HG03175 (cell line): ENCODE data around the gene MRPS10.
"Not testable (repeated sequence)": the region's sequence is repeated elsewhere in the genome, so short reads cannot be mapped to it uniquely, and the experiment has no call there.

Experiments used
- ATAC-seq: cut with Tn5 transposase; IDR thresholded peaks from one replicate; pipeline ENCODE4 v1.9.1; 2021; ENCODE audit warnings: mild to moderate bottlenecking, moderate library complexity; ENCODE audit not compliant: unreplicated experiment

Gene MRPS10

GRCh38 chr6:42211726-42212125, 5.9 kb downstream of the MRPS10 start:
- no peak for ATAC-seq

- no peak for ATAC-seq
Observed at GRCh38 chr6:42210551-42210950, 7.1 kb downstream of the MRPS10 start.

DNA sequence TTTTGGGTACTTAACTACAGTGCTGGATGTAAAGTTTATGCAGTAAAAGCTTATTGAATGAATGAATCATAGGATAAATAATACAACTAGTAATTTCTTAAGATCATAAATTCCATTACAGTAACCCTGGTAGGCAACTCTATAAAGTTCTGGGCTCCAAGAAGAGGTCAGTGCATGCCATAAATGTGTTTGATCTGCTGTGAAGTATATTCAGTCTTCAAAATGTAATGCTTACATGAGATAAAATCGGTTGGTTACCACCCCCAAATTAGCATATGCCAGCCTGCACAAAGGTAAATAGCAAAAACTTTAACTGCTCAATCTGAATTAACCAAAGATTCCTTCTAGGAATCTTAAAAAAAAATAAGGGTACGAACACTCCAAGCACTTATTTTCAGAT, 10.1 kb downstream of the MRPS10 start:
- ATAC-seq = not testable (repeated sequence)

GRCh38 chr6:42204768-42205282, 12.8 kb downstream of the MRPS10 start:
- ATAC-seq = no peak

DNA sequence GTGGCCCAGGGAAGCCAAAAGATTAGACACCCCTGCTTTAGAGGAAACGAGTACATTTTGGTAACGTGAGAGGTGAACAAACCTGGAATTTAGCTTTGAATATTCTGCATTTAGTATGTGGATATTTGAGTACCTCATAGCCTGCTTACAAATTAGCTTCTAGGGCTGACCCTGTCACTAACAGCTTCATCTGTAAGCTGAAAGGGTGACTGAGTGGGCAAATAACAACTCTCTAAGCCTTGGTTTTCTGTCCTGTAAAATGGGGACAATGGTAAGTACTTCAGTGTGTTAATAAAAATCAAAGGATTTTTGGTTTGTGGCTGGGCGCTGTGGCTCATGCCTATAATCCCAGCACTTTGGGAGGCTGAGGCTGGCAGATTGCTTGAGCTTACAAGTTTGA, 14.5 kb downstream of the MRPS10 start:
- no peak for ATAC-seq

GRCh38 chr6:42202131-42202915, 15.3 kb downstream of the MRPS10 start:
- not testable (repeated sequence) for ATAC-seq

GRCh38 chr6:42201382-42201781, 16.3 kb downstream of the MRPS10 start:
- no peak for ATAC-seq

DNA sequence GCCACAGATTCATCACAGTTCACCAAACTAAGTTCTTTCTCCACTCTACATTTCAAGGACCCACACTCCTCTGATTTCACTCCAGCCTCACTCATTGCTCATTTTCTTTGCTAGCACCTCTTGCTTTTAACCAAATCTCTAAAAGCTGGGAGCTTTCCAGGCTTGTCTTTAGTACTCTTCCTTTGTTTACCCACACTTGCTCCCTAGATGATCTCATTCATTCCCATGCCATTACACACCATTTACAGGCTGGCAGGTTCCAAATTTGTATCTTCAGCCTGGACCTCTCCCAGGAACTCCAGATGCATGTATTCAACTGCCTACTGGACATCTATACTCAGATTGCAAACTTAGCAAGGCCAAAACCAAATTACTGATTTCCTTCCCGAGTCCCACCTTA, 17.6 kb downstream of the MRPS10 start:
- ATAC-seq = no peak

DNA sequence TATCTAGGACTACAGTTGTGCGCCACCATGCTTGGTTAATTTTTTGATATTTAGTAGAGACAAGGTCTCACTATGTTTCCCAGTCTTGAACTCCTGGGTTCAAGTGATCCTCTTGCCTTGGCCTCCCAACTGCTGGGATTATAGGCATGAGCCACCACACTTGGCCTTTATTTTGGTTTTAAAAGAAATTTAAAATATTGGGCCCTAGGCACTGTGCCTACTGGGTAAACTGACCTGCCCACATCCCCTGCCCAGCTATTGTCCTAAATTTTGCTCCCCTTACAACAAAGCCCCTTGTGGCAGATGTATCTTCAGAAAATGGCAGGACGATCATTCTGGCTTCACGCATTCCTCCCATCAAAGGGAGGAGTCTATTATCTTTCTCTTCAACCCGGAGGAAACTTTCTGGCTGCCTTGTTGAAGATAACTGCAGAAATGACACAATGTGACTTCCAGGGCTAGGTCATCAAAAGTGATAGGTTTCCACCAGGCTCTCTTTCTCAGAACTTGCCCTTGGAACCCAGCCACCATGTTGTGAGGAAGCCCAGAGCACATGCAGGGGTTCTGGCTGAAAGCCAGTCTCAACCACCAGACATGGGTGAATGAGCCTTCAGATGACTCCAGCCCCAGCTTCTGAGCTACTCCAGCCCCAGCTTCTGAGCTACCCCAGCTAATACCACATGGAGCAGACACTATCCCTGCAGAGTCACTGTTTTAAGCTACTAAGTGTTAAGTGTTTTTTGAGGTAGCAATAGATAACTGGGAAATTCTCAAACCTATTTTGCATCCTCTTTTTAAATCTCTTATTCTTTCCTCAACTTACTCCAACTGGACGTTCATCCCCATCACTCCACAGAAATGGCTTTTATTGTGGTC, 18.3 kb downstream of the MRPS10 start:
- ATAC-seq = no peak

DNA sequence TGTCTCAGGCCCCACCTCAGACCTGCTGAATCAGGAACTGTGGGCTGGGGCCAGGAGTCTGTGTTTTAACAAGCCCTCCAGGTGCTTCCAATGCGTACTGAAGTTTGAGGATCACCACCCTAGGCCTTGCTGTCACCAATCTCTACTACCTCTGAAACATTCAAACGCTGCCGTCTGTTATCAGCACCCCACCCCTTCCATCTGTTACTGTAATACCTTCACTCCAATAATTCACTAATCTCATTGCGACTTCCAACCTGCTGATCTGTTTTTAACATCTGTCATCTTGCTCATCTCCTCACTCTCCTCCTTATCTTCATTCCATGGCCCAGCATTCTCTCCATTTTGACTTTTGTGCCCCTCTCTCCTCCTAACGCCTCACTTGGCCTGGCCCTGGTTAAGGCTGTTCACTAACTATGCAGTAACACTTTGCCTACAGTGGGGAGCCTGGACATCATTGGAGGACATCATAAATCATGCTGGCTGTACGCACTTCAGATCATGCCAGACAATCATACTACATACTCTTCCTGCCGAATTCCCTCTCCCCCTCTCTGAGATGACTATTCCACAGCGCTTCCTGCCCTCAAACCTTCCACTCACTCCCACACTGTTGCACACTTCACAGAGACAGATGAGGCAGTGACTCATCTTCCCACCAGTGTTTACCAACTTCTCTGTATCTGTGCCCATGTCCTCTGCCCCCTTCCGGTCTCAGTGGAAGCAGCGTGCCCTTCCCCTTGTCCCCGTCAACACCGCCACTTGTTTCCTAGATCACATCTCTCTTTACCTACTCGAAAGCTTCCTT, 19.9 kb downstream of the MRPS10 start:
- no peak for ATAC-seq

- ATAC-seq = no peak
Observed at GRCh38 chr6:42195415-42195814, 22.2 kb downstream of the MRPS10 start.

DNA sequence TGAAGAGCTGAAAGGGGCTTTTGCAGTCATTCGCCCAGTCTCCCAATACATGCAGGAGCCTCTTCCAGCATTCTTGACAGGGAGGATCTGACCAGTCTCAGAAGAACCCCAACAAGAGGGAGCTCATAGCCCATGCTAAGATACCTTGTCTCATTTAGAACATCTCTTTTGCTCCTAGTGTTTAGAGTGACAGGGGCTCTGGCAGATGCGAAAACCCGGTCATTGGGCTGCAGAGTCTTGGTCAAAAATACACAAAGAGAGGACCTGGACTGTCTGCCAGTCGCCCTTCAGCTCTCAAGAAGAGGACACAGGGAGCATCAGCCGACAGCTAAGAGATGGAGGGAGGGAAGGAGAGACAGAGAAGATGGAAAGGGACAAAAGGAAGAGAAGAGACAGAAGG, 23.6 kb downstream of the MRPS10 start:
- no peak for ATAC-seq

GRCh38 chr6:42193491-42193894, 24.2 kb downstream of the MRPS10 start:
- ATAC-seq = no peak

GRCh38 chr6:42192385-42192784, 25.3 kb downstream of the MRPS10 start:
- not testable (repeated sequence) for ATAC-seq

- no peak for ATAC-seq
Observed at GRCh38 chr6:42190554-42191183, 27.0 kb downstream of the MRPS10 start.

DNA sequence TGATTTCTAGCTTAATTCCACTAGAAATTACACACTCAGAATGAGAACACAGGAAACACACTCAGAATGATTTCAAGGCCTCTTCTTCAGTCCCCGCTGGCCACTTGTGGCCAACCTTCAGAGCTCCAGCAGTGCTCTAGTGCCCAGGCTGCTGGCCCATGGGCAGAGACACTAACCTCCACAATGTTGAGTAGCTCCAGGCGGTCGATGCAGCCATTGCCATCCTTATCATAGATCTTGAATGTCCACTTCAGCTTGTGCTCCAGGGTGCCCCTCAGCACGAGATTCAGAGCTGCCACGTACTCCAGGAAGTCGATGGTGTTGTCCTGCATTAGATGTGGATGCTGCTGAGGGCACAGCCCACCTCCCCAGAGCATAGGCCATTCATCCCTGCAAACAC, 29.3 kb downstream of the MRPS10 start:
- ATAC-seq = no peak

DNA sequence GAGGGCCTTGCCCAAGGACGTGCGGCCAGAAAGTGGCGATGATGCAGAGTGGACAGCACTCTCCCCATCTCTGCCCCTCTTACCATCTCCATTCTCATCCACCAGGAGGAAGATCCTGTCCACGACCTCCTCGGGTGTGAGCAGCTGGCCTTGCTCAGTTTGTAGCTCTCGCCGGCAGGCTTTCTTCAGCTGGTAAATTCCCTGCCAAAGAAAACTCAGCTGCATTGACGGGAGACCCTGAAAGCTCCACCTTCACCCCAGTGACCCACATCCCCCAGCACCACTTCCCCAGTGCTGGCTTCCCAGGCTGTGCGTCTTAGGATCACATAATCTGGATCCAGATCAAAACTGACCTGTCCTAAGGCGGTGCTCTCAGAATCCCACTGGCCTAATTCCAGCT, 32.1 kb downstream of the MRPS10 start:
- no peak for ATAC-seq

DNA sequence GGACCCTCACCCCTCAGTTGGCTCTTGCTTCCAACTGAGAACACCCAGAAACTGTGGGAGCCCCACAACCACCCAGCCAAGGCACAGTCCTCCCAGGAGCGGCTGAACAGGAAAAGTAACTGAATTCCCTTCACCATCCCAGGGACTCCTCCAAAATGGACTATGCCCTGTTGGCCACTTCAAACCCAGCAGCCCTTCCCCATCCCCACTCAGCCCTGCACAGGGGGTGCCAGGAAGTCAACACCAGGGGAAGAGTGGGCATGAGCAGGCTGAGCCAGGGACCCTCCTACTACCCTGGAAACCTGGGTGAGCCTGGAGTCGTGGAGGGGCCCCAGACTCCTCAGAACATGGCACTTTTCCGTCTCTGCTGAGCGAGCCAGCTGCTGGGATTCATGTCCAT, 33.2 kb downstream of the MRPS10 start:
- no peak for ATAC-seq

DNA sequence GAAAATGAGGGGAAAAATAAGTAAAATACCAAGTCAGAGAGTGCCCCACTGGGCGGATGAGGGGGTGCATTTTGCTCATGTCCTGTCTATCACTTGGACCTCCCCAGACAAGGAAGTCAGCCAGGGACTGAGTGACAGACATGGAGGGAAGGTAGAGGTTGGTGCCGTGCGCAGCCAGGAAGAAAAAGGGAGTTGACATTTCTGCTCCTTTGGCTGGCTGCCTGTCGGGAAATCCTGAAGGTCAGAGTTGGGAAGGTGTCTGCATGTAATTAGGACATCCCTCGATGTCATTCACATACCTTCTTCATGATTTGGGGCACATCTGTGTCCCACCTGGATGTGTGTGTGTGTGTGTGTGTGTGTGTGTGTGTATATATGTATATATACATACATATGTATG, 35.6 kb downstream of the MRPS10 start:
- no peak for ATAC-seq

GRCh38 chr6:42179945-42180313, 37.7 kb downstream of the MRPS10 start:
- ATAC-seq = no peak
